Activated CD4-positive, alpha-beta T cell treated with anti-CD3 and anti-CD28 coated beads, Interleukin-2, amount 10 ng/mL, durations not matched to agents 7 days and 5 days (primary cell): Measurements from ENCODE around the gene TCF12. TPM values are rescaled to one million over a fixed set of nuclear protein-coding genes. Genes with fewer than 3 reads are reported as not detected.

Experiments used
- CTCF ChIA-PET: fragments of 350-600 bp; sonication (Branson Sonifier 250); formaldehyde crosslinking; loops from one replicate; lab custom pipeline; 2021; ENCODE audit warnings: antibody characterized with exemption; lab: Charles Lee
- POLR2A ChIA-PET: fragments of 350-600 bp; sonication (Branson Sonifier 250); formaldehyde crosslinking; loops from one replicate; lab custom pipeline; 2021; ENCODE audit warnings: antibody characterized with exemption; lab: Charles Lee
- DNase-seq: peaks from one replicate; pipeline ENCODE4 v3.0.0-alpha.2; 2020
- H3K27ac Mint-ChIP-seq: one replicate; pipeline ENCODE4 v1.8.0; 2021; ENCODE audit warnings: mild to moderate bottlenecking, moderate library complexity, mixed read lengths
- H3K27me3 Mint-ChIP-seq: one replicate; pipeline ENCODE4 v1.8.0; 2021; ENCODE audit warnings: mixed read lengths
- H3K36me3 Mint-ChIP-seq: one replicate; pipeline ENCODE4 v1.8.0; 2021; ENCODE audit warnings: low read depth, mixed read lengths
- H3K4me1 Mint-ChIP-seq: one replicate; pipeline ENCODE4 v1.8.0; 2021; ENCODE audit warnings: mixed read lengths
- H3K4me3 Mint-ChIP-seq: one replicate; pipeline ENCODE4 v1.8.0; 2021; ENCODE audit warnings: mild to moderate bottlenecking, moderate library complexity, mixed read lengths
- H3K9me3 Mint-ChIP-seq: one replicate; pipeline ENCODE4 v1.8.0; 2021; ENCODE audit warnings: mixed read lengths
- total RNA-seq, 2 experiments: library from RNA; stranded (reverse); gene quantifications; one replicate each; pipeline ENCODE4 v1.2.3, GENCODE V29; 2021

The TCF12 gene
- total RNA-seq, 2 experiments from 2014 or later, result 50.9 to 60.8 TPM

GRCh38 chr15:57334257-57334656, 415.8 kb downstream of the TCF12 start:
- POLR2A ChIA-PET, result no interaction called here
- H3K9me3 Mint-ChIP-seq, result no peaks in the 10 kb centered on the region
- CTCF ChIA-PET, result no interaction called here
- no peaks in the 10 kb centered on the region for H3K27me3 Mint-ChIP-seq
- H3K4me3 Mint-ChIP-seq, result no peak overlapping the region
- H3K36me3 Mint-ChIP-seq, result no peaks in the 10 kb centered on the region
- DNase-seq, result no peak
- peaks cover 6% of the 10 kb centered on the region for H3K4me1 Mint-ChIP-seq
- H3K27ac Mint-ChIP-seq, result no peak overlapping the region

- Mint-ChIP-seq H3K4me3 (no peak overlapping the region), H3K36me3 (no peaks in the 10 kb centered on the region), H3K27ac (no peak overlapping the region), H3K4me1 (peaks cover 1% of the 10 kb centered on the region), H3K27me3 (no peaks in the 10 kb centered on the region), H3K9me3 (no peaks in the 10 kb centered on the region)
- no peak for DNase-seq
- ChIA-PET CTCF (no interaction called here), POLR2A (no interaction called here)
Measured at GRCh38 chr15:57335293-57335715, 416.9 kb downstream of the TCF12 start.

DNA sequence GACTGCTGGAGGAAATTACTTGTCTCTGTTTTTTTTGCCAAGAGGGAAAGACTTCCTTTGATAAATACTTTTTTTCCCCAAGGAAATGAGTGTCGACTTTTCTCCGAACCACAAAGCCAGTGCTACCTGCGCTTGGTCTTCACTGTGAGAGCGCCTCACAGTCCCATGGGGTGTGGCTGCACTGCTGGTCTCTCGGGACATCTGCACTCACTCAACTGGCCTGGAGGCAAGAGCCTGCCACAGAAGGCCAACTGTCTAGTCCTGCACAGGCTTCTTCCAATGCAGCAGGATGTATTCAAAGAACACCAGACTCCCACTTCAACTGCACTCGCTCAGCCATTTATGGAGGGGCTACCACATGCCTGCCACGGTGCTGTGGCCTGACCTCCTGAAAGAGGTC, 417.3 kb downstream of the TCF12 start:
- DNase-seq, result no peak
- Mint-ChIP-seq H3K9me3 (no peaks in the 10 kb centered on the region), H3K36me3 (no peaks in the 10 kb centered on the region), H3K4me3 (no peak overlapping the region), H3K4me1 (no peaks in the 10 kb centered on the region), H3K27ac (no peak overlapping the region), H3K27me3 (no peaks in the 10 kb centered on the region)
- POLR2A ChIA-PET, result no interaction called here
- CTCF ChIA-PET, result no interaction called here

DNA sequence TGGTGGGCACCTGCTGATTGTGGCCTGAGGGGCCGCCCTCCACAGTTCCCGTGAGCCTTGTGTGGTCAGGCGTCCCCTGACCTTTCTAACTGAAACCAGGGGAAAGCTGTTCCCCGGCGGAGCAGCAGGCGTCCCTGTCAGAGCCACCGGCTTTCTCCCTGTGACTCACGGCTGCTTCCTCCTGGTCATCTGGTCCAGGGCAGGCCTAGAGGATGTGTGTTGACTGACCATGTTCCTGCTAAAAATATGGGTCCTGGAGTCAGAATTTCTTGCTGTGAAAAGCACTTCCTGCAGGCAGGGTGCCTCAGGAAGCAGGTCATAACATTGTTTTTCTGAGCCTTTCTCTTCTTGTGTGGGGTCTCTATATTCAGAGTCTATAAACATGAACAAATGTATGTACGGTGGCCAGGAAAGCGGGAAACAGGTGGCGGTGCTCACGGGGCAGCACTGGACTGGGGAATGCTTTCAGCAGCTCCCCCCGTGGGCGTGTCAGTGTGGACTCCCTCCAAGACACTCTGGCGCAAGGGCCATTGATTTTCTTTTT, 419.5 kb downstream of the TCF12 start:
- H3K27me3 Mint-ChIP-seq, result no peaks in the 10 kb centered on the region

DNA sequence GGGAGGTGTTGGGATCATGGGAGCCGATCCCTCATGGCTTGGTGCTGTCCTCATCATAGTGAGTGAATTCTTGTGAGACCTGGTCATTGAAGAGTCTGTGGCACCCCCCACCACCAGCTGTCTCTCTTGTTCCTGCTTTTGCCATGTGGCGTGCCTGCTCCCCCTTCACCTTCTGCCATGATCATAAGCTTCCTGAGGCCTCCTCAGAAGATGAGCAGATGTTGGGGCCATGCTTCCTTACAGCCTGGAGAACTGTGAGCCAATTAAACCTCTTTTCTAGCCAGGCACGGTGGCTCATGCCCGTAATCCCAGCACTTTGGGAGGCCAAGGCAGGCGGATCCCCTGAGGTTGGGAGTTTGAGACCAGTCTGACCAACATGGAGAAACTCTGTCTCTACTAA, 420.9 kb downstream of the TCF12 start:
- no peak overlapping the region for H3K27ac Mint-ChIP-seq
- ChIA-PET CTCF (interaction anchor here (0.5 to 1.9 kb wide), 3 partner anchors 185 to 448 kb away, joined by 3 to 7 read pairs (median 6); no protein-coding TSS in a partner anchor), POLR2A (no interaction called here)
- H3K9me3 Mint-ChIP-seq, result no peaks in the 10 kb centered on the region
- H3K4me3 Mint-ChIP-seq, result no peak overlapping the region
- H3K27me3 Mint-ChIP-seq, result no peaks in the 10 kb centered on the region
- no peak for DNase-seq
- no peaks in the 10 kb centered on the region for H3K4me1 Mint-ChIP-seq
- H3K36me3 Mint-ChIP-seq, result no peaks in the 10 kb centered on the region

More for the DNA sequence above, 419.5 kb downstream of the TCF12 start:
- no peak overlapping the region for H3K27ac Mint-ChIP-seq
- POLR2A ChIA-PET, result no interaction called here
- no peaks in the 10 kb centered on the region for H3K9me3 Mint-ChIP-seq
- no peak for DNase-seq
- no peaks in the 10 kb centered on the region for H3K4me1 Mint-ChIP-seq
- H3K4me3 Mint-ChIP-seq, result no peak overlapping the region
- H3K36me3 Mint-ChIP-seq, result no peaks in the 10 kb centered on the region
- CTCF ChIA-PET, result interaction anchor here (1.1 kb wide), 1 partner anchor 31 kb away, joined by 4 read pairs; no protein-coding TSS in a partner anchor

Other genes starting within 250 kb of the TCF12 start
- 10 to 100 TPM; 22.9 to 26.9 TPM for gene ZNF280D, start 185.1 kb upstream of the TCF12 start, total RNA-seq